GM13977 (cell line): Measurements from ENCODE around the gene INPP4A.

Experiments
- DNase-seq: peaks from one replicate; pipeline ENCODE4 v3.0.0; 2012; ENCODE audit warnings: low spot score
- CTCF ChIP-seq: IDR thresholded peaks from 2 replicates; pipeline ENCODE4 v1.5.1; 2012; ENCODE audit warnings: mild to moderate bottlenecking, control low read depth; ENCODE audit not compliant: insufficient read depth; ENCODE audit errors: extremely low read depth, missing control alignments
- in situ Hi-C: fragments of 300-500 bp; cut with MboI; formaldehyde crosslinking; loops from one replicate; pipeline ENCODE4 v1.12.0; 2022; ENCODE audit warnings: low sequenced_read_pairs, low pct_unique_long_range_greater_than_20kb, mixed read lengths, inconsistent platforms; ENCODE audit not compliant: unreplicated experiment

Gene INPP4A

GRCh38 chr2:98606431-98606830 lies 161.8 kb downstream of the INPP4A start:
- no peak for DNase-seq
- in situ Hi-C loops, result no loop called here
- no peak for TF ChIP-seq CTCF

DNA sequence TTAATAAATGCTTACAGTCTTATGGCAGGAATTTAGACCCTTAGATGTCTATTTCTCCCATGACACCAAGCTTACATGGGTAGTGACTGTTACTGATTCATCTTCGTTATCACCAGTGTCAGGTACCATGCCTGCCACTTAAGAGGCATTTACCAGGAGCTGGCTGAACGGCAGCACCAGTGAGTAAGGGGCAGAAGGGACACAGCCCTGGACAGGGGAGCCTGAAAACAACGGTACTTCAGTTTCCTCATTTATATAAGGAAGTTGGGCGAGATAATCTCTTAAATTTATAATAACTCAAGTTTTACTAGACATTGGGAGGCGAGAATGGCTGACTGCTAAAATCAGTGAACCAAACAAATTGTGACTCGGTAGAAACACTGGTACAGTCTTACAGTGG lies 162.4 kb downstream of the INPP4A start:
- TF ChIP-seq CTCF, result no peak

GRCh38 chr2:98607741-98608115 lies 163.1 kb downstream of the INPP4A start:
- TF ChIP-seq CTCF, result no peak
- in situ Hi-C loops, result no loop called here
- peak; percentile 25 for DNase-seq

More for the DNA sequence above, 162.4 kb downstream of the INPP4A start:
- in situ Hi-C loops, result no loop called here
- no peak for DNase-seq

DNA sequence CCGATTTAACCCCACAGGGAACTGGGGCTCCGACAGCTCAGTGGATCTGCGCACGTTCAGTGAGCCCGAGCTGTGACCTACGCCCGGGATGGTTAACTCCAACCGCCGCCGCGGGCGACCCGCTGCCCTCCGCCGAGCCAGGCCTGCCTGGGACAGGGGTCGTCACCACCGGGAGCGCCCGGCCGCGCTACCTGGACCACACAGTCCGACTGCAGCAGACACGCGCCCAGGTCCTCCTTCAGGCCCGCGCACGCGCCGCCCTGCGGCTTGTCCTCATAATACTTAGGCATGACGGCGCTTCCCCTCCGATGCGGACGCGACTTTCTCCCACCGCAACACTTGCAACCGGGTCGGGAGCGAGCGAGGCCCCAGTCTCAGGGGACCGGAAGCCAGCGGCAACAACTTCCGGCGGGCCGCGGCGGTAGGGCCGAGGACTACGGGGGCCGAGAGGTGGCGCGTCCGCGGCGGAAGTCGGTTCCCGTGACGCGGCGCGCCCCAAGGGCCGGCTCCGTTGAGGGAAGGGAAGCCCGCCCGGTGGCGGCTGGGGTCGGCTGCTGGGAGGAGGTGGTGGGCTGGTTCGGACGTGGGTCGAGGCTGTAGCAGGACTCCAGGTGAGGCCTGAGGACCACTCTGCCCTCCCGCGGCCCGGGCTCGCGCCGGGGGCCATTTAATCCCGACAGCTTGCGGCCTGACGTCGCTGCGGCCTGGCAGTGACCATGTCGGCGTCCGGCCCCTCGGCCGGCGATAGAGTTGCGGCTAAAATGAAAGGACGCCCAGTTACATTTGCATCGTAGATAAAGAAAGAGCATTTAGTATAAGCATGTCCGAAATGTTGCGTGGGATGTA lies 163.7 kb downstream of the INPP4A start, which contains the start of the genes COA5 and UNC50:
Gene COA5 (minus strand): TSS at position 397 of the 846 bp plus-strand sequence. CDS start 107 bp downstream, at position 290.
Gene UNC50 (plus strand): TSS at position 474 of the 846 bp plus-strand sequence. CDS start 1,171 bp downstream, outside the sequence.
- in situ Hi-C loops, result no loop called here
- TF ChIP-seq CTCF, result peak; percentile 7
- DNase-seq, result peak; percentile 98

GRCh38 chr2:98608962-98609604 lies 164.4 kb downstream of the INPP4A start:
- peak; percentile 38 for DNase-seq
- no peak for TF ChIP-seq CTCF
- in situ Hi-C loops, result no loop called here

GRCh38 chr2:98614024-98614739 lies 169.5 kb downstream of the INPP4A start:
- TF ChIP-seq CTCF, result no peak
- no peak for DNase-seq
- in situ Hi-C loops, result no loop called here
